HG03457 (cell line): Measurements from ENCODE around the gene DMKN.
A peak's percentile ranks its signal among the peaks of the same experiment; 100 is the strongest.
"Not testable (repeated sequence)": the region's sequence is repeated elsewhere in the genome, so short reads cannot be mapped to it uniquely, and the experiment has no call there.

Experiments
- ATAC-seq: cut with Tn5 transposase; IDR thresholded peaks from one replicate; pipeline ENCODE4 v1.9.1; 2021; ENCODE audit warnings: moderate number of reproducible peaks; ENCODE audit not compliant: unreplicated experiment

The DMKN gene

DNA sequence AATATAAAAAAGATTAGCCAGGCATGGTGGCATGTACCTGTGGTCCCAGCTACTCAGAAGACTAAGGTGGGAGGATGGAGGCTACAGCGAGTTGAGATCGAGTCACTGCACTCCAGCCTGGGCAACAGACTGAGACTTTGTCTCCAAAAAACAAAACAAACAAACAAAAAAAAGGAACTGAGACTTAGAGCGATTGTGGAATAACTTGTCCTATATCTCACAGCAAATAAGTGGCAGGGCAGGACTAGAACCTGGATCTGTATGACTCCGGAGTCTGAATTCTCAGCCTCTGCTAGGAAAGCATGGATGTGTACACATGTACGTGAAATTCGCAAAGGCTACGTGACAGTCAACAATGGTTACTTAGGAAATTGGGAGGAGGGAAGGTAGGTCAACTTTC lies 43.3 kb downstream of the DMKN start:
- ATAC-seq, result no peak

DNA sequence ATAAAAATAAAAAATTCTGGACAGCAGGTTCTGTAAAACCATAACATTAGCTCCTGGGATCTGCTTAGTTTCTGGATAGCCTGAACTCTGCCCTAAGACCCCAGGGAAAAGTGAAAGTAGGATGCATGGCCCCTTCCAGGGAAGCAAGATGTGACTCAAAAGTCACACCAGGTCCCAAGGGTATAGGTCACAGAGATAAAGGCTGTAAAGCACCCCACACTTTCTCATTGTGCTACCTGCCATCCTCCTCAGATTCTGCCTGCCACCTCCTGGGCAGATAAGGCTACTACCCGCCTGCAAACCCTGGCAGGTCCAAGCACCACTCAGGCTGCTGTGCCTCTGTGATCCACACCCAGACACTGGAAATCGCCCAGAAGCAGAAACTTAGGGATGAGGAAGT lies 44.8 kb downstream of the DMKN start:
- no peak for ATAC-seq

DNA sequence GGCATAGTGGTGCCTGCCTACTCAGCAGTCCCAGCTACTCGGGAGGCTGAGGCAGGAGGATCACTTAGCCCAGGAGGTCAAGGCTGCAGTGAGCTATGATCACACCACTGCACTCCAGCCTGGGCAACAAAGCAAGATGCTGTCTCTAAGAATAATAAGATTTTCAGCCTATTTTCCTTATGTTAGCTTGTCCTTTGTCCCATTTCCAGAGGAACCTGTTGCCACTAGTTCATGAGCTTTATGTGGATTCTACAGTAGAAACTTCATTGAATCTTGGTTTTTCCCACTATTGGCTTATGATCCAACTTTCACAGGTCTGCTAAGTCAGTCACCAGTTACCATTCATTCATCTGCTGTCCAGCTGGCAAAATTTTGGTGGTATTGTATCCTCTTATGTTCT lies 47.2 kb downstream of the DMKN start:
- no peak for ATAC-seq

DNA sequence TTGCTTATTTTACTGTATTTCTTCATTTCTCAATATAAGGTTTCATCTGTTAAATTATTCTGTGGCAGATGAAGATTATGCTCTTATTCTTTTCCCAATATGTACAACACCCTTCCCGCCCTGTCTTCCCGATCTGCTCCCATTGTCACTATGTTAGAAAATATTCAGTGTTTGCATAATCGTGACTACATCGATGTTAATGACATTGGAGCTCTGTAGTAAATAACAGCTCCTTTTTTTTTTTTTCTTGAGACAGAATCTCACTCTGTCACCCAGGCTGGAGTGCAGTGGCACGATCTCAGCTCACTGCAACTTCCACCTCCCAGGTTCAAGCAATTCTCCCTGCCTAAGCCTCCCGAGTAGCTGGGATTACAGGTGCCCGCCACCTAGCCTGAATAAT lies 50.5 kb downstream of the DMKN start:
- ATAC-seq, result not testable (repeated sequence)

DNA sequence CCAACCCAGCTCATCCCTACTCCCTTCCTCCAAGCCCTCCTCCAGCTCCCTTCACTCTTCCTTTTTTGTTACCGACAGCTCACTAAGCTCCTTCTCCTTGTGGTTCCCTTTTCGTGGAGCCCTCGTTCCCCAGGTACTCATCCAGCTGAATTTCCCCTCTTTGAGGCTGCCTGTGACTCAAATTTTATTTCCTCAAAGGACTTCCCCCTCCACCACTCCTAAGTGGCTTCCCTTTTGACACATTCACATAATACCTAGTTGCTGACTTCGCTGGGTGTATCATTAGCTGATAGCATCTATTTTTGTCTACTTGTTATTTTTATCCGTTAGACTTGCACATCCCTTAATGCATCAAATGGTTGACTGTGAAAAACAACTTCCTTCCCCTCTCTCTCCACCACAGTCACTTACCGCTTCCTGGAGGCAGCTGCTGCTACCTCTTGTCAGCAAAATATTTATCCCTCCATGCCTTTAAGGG lies 50.9 kb downstream of the DMKN start:
- ATAC-seq, result peak; percentile 45

DNA sequence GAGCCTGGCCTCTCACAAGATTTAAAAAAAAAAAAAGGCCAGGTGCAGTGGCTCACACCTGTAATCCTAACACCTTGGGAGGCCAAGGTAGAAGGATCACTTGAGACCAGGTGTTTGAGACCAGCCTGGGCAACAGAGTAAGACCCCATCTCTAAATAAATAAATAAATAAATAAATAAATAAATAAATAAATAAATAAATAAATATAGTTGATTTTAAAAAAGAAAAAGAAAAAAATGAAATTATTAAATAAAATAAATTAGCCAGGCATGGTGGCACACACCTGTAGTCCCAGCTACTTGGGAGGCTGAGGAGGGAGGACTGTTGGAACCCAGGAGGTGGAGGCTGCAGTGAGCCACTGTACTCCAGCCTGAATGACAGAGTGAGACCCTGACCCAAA lies 51.7 kb downstream of the DMKN start:
- not testable (repeated sequence) for ATAC-seq

DNA sequence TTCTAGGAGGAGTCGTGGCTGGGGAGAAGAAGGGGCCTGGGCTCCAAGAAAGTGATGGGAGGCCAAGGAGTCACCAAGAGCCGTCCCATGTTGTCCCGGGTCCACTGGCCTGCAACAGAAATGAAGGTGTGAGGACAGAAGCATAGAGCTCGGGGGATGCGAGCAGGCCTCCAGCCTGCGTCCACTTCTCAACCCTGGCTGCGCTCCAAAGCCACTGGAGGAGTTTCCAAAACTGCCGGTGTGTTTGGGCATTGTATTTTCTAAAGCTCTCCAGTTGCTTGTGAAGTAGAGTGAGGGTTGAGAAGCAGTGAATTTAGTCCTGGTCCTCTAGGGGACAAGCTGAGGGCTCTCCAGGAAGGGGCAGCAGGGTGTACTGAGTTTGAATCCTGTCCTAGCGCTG lies 52.4 kb downstream of the DMKN start:
- no peak for ATAC-seq

DNA sequence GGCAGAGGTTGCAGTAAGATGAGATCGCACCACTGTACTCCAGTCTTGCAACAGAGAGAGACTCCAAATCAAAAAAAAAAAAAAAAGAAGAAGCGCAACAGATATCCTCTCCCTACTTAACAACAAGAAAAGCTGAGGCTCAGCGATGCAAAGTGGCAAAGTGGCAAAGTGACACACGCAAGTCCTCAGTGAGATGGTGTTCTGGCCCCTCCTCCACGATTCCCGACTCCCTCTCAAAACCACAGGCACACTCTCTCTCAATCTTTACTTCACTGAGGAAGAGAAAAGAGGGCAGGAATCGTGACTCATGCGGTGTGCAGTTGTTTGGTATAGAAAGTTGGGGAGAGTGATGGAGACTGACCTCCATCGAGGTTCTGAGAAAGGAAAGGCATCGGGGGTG lies 52.8 kb downstream of the DMKN start:
- no peak for ATAC-seq

DNA sequence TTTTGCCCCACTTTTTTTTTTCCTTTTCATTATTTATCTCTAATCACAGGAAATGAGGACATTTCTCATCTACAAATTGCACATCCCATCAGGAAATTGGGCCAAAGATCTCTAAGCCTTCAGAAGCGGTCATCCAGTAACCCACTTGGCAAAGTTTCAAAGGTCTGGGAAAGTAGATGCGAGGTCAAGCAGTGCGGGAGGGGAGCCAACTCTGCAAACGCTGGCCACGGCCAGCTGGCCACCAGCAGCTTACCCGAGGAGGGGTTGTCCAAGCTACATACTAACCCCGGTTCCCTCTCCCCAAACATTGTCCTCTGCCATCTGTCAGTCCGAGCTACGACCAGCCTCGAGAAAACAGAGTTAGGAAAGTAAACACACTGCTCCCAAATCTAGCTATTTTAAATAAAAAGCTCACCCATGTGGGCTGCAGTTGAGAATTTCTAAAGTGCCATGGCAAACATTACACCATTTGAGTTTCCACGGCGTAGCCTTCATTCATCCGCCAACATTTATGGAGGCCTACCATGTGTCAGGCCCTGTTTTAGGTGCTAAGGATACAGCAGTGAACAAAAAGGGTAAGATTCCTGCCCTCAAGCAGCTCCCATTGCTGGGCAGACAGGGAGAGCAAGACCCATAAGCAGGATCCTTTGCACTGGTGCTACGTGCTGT lies 53.9 kb downstream of the DMKN start:
- no peak for ATAC-seq

DNA sequence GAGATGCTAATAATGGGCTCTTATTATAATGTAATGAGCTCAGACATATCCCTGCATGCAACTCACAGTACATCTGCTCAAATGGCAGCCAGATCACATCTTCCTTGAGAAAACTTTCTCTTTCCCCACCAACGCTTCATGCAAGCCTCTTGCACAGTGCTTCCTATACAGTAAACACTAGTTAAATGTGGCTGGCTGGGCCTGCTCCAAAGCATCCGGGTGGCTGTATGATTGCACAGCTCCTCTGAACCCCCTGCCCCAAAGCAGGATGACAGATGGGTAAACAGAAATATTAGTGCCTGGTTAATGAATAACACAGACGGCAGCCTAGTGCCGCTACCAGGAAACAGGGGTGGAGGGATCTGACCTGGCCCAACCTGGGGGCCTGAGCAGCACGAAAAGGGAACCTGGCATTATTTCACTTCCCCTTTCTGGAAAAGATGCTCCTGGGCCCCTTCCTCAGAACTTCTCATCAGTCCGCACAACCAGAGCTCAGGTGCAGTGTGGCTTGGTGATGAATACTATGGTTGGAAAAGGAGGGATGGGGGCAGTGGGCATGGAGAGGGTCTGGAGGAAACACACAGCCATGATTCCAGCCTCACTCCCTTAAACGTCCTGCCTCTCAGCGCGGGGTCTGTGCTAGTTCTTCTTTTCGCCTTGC lies 54.6 kb downstream of the DMKN start:
- ATAC-seq, result no peak

DNA sequence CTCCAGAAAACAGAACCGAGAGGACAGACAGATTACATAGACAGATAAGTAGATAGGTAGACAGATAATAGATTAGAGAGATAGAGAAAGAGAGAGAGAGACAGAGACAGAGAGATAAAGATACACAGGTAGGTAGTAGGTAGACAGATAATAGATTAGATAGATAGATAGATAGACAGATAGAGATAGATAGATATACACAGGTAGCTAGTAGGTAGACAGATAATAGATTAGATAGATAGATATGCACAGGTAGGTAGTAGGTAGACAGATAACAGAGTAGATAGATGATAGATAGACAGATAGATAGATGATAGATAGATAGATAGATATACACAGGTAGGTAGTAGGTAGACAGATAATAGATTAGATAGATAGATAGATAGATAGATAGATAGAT lies 55.3 kb downstream of the DMKN start:
- ATAC-seq, result no peak

DNA sequence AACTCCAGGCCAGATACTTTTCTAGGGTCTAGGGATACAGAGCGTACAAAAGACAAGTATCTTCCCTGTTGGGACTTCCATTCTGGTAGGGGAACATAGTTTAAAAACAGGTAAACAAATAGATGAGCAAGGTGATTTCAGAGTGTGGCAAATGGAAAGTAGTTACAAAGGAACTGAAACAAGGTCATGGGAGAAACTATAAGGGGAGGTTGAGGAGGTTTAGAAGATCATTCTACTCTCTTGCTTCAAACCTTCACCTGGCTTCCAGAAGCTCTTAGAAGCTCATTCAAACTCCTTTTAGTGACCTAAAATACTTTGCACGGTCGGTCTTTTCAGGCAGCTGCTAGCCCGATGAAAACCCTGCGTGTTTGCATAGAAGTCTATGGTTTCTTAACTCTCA lies 56.3 kb downstream of the DMKN start:
- no peak for ATAC-seq

DNA sequence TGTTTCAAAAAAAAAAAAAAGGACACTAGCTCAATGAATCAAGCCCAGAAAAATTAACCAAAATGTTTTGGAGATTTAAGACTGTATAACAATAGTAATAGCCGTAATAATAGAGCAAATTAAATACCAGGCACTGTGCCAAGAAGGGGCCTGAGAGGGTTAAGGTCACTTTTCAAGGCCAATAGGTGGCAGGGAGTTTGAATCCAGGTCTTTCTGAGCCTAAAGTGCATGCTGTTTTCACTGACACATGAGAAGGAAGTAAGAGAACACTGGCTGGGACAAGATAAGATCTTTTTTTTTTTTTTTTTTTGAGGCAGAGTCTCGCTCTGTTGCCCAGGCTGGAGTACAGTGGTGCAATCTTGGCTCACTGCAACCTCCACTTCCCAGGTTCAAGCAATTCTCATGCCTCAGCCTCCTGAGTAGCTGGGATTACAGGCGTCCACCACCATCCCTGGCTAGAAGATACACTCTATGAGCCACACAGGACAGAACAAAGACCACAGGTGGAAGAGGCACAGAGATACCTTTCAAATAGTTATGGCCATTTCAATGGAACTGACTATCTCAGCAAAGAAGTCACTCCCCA lies 57.7 kb downstream of the DMKN start:
- no peak for ATAC-seq

DNA sequence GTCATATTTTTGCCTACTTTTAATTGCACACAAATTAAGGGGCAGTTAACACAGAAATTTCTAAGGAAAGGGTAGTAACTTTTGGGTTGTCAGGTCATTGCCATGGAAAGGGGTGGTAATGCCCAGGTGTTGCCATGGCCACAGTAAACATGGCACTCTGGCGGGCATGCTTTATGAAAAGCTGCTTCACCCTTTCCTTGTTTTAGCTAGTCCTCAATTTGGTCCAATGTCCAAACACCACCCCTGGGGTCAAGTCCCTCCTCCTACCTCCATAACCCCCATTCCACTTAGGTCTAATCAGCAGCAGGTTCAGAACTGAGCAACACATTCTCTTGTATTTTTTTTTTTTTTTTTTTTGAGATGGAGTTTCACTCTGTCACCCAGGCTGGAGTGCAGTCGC lies 58.8 kb downstream of the DMKN start:
- ATAC-seq, result no peak

DNA sequence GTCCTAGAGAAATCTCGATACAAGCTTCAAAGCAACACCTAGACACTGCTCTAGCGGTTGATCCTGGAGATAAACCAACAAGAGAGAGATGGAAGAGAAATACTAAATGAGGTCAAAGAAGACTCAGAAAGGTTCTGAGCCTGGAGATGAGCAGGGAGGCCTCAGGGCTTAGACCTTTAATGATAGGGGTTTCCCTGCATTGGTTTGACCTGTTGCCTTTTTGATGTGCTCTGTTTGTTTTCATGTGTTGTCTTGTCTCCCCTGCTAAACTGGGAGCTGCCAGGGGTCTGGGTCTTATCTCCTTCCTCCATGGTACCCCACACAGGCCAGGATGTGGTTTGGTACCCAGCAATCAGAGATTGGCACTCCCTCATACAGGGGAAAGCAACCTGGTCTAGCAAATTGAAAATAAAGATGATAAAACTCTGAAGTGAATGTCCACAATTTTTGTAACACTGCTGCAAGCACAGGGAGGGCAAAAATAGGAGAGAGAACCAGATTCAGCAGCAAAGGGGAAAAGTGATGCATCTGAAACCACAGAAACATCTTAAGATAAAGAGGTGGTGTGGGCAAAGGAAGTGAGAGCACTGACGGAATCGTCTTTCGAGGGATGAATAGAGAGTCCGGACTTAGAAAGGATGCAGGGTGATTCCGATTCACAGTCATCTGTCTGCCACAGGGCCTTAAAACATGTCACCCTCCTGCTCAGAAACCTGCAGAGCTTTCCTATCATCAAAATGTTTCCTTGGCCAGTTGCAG lies 61.9 kb downstream of the DMKN start:
- ATAC-seq, result no peak

DNA sequence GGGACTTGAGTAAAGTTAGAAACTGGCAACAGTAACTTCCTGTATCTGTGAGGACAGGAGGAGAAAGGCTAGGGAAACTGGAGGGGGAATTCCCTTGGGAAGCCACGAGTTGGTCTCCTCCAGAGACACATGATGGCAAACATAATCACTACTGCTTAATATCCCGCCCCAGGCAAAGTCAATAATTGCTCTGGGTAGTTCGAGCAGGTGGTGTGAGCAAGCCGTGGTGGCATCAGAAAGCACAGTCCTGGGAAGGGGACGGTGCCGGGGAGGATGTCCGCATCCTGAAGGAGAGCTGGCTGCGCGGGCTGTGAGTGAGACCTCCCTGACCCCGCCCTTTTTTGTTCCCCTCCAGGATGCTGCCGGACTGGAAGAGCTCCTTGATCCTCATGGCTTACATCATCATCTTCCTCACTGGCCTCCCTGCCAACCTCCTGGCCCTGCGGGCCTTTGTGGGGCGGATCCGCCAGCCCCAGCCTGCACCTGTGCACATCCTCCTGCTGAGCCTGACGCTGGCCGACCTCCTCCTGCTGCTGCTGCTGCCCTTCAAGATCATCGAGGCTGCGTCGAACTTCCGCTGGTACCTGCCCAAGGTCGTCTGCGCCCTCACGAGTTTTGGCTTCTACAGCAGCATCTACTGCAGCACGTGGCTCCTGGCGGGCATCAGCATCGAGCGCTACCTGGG lies 63.9 kb downstream of the DMKN start:
- no peak for ATAC-seq

DNA sequence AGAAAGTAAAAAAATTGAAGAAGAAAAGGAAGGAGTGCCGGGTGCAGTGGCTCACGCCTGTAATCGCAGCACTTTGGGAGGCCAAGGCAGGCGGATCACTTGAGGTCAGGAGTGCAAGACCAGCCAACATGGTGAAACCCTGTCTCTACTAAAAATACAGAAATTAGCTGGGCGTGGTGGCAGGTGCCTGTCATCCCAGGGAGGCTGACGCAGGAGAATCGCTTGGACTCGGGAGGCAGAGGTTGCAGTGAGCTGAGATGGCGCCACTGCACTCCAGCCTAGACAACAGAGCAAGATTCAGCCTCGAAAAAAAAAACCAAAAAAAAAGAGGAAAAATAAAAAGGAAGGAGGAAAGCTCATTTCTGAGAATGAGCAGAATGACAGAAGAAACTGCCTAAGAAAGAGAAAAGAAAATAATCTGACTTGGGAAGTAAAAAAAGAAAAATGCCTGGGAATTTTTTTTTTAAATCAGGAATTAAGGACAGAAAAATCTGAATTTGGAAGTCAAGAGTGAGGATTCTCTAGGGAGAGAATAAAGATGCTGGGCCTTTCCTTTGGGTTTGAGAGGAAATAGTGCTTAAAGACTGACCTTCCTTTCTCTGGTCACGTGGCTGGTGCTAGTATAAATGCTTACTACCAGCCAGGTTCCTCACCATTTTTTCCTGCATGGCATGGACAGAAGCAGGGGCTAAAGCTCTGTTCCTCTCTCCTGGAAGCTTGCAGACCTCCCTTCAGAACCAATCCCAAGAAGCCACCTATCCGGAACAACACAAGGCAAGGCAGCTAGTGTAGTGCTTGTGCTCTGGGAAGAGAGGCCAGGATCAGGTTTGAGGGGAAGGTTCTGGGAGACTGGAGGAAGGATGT lies 65.6 kb downstream of the DMKN start, which contains the start of gene FFAR2:
TSS of gene FFAR2 (plus strand) at position 652 of the 864 bp plus-strand sequence. CDS start 1,458 bp downstream, outside the sequence.
- no peak for ATAC-seq
